Astrocyte (in vitro differentiated cells and primary cell): ENCODE measurements around the gene POLDIP3. TPM values are rescaled to one million over a fixed set of nuclear protein-coding genes. Genes with fewer than 3 reads are reported as not detected.

Experiments used
- DNase-seq: peaks from one replicate; pipeline ENCODE4 v3.0.0-alpha.2; 2010; ENCODE audit warnings: low read depth
- FAIRE-seq: peaks from 2 replicates; lab custom pipeline; 2011; peaks lifted over from hg19 to GRCh38; lab: Jason Lieb, UNC
- H2AFZ ChIP-seq: 2 replicates; pipeline ENCODE4 v1.6.0; 2012; ENCODE audit warnings: low read depth, low read length, inconsistent platforms
- H3K27ac ChIP-seq: 2 replicates; pipeline ENCODE4 v1.5.1; 2011; ENCODE audit warnings: low read depth, low read length, inconsistent platforms
- H3K27me3 ChIP-seq: 2 replicates; pipeline ENCODE4 v1.6.0; 2011; ENCODE audit warnings: low read length, inconsistent platforms; ENCODE audit not compliant: insufficient read depth
- H3K36me3 ChIP-seq: 2 replicates; pipeline ENCODE4 v1.5.1; 2011; ENCODE audit warnings: low read length, inconsistent platforms; ENCODE audit not compliant: insufficient read depth
- H3K4me1 ChIP-seq: 2 replicates; pipeline ENCODE4 v1.5.1; 2011; ENCODE audit warnings: low read length, inconsistent platforms; ENCODE audit not compliant: insufficient read depth
- H3K4me2 ChIP-seq: 2 replicates; pipeline ENCODE4 v1.6.0; 2012; ENCODE audit warnings: low read length, inconsistent platforms
- H3K4me3 ChIP-seq: 2 replicates; pipeline ENCODE4 v1.5.1; 2011; ENCODE audit warnings: low read depth, mild to moderate bottlenecking, low read length, inconsistent platforms; ENCODE audit not compliant: insufficient read depth
- H3K79me2 ChIP-seq: 2 replicates; pipeline ENCODE4 v1.6.0; 2012; ENCODE audit warnings: mild to moderate bottlenecking, low read length, inconsistent platforms; ENCODE audit not compliant: insufficient read depth
- H3K9ac ChIP-seq: 2 replicates; pipeline ENCODE4 v1.6.0; 2012; ENCODE audit warnings: mild to moderate bottlenecking, low read length, inconsistent platforms
- H3K9me3 ChIP-seq: 2 replicates; pipeline ENCODE4 v1.5.1; 2012; ENCODE audit warnings: low read depth, mild to moderate bottlenecking, low read length, inconsistent platforms; ENCODE audit not compliant: insufficient read depth
- H4K20me1 ChIP-seq: 2 replicates; pipeline ENCODE4 v1.6.0; 2012; ENCODE audit warnings: low read length, inconsistent platforms; ENCODE audit not compliant: insufficient read depth
- H3K27ac Mint-ChIP-seq: one replicate; pipeline ENCODE4 v1.8.0; 2021; ENCODE audit warnings: mild to moderate bottlenecking, mixed read lengths; ENCODE audit not compliant: unreplicated experiment
- H3K27me3 Mint-ChIP-seq: one replicate; pipeline ENCODE4 v1.8.0; 2021; ENCODE audit warnings: low read depth, mixed read lengths; ENCODE audit not compliant: unreplicated experiment
- H3K36me3 Mint-ChIP-seq: one replicate; pipeline ENCODE4 v1.8.0; 2021; ENCODE audit warnings: low read depth, mixed read lengths; ENCODE audit not compliant: unreplicated experiment
- H3K4me1 Mint-ChIP-seq: one replicate; pipeline ENCODE4 v1.8.0; 2021; ENCODE audit warnings: low read depth, mixed read lengths; ENCODE audit not compliant: unreplicated experiment
- H3K4me3 Mint-ChIP-seq: one replicate; pipeline ENCODE4 v1.8.0; 2021; ENCODE audit warnings: mild to moderate bottlenecking, moderate library complexity, mixed read lengths; ENCODE audit not compliant: unreplicated experiment
- H3K9me3 Mint-ChIP-seq: one replicate; pipeline ENCODE4 v1.8.0; 2021; ENCODE audit warnings: mild to moderate bottlenecking, mixed read lengths; ENCODE audit not compliant: unreplicated experiment
- EZH2 ChIP-seq: IDR thresholded peaks from 2 replicates; pipeline ENCODE4 v1.6.1; 2012; ENCODE audit warnings: mild to moderate bottlenecking, low read length, inconsistent platforms; ENCODE audit not compliant: insufficient read depth
- total RNA-seq: library from RNA; stranded (reverse); gene quantifications from 2 replicates; pipeline ENCODE4 v1.2.1, GENCODE V29; 2021
- TF ChIP-seq, protein P1 (sequence below): IDR thresholded peaks from 2 replicates; pipeline ENCODE4 v1.5.1; 2011; ENCODE audit warnings: low read depth, mild to moderate bottlenecking, inconsistent platforms, low read length, moderate library complexity; ENCODE audit not compliant: insufficient read depth

Gene POLDIP3
- total RNA-seq, 1 donor from 2014 or later: 57.1 TPM

DNA sequence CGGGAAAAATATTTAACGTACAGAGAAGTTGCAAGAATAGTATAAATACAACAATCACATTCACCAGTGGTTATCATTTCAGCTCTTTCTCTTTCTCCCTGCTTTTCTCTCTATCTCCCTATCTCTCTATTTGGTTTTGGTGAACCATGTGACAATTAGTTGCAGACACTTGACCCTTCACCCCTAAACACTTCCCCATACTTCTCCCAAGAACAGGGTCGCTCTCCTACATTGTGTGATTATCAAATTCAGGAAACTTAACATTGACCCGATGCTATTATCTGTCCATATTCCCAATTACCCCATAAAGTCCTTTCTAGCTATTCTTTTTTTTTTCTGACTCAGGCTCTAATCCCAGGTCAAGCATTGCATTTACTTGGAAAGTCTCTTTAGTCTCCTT lies 39.3 kb upstream of the POLDIP3 start:
- Mint-ChIP-seq H3K4me1 (no peaks in the 10 kb centered on the region), H3K4me3 (no peak overlapping the region), H3K9me3 (no peaks in the 10 kb centered on the region), H3K27ac (no peak overlapping the region), H3K27me3 (no peaks in the 10 kb centered on the region), H3K36me3 (no peaks in the 10 kb centered on the region)
- FAIRE-seq: no peak
- Histone ChIP-seq H3K4me1 (peaks cover 5% of the 10 kb centered on the region), H3K4me2 (no peak overlapping the region), H3K9me3 (no peaks in the 10 kb centered on the region), H3K36me3 (no peaks in the 10 kb centered on the region), H3K4me3 (no peak overlapping the region), H3K79me2 (peaks cover 5% of the 10 kb centered on the region), H3K27ac (no peak overlapping the region), H2AFZ (no peak overlapping the region), H3K9ac (no peak overlapping the region), H4K20me1 (no peaks in the 10 kb centered on the region), H3K27me3 (no peaks in the 10 kb centered on the region)
- no peak for TF ChIP-seq EZH2
- TF ChIP-seq, protein P1, sequence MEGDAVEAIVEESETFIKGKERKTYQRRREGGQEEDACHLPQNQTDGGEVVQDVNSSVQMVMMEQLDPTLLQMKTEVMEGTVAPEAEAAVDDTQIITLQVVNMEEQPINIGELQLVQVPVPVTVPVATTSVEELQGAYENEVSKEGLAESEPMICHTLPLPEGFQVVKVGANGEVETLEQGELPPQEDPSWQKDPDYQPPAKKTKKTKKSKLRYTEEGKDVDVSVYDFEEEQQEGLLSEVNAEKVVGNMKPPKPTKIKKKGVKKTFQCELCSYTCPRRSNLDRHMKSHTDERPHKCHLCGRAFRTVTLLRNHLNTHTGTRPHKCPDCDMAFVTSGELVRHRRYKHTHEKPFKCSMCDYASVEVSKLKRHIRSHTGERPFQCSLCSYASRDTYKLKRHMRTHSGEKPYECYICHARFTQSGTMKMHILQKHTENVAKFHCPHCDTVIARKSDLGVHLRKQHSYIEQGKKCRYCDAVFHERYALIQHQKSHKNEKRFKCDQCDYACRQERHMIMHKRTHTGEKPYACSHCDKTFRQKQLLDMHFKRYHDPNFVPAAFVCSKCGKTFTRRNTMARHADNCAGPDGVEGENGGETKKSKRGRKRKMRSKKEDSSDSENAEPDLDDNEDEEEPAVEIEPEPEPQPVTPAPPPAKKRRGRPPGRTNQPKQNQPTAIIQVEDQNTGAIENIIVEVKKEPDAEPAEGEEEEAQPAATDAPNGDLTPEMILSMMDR: no peak
- no peak for DNase-seq

DNA sequence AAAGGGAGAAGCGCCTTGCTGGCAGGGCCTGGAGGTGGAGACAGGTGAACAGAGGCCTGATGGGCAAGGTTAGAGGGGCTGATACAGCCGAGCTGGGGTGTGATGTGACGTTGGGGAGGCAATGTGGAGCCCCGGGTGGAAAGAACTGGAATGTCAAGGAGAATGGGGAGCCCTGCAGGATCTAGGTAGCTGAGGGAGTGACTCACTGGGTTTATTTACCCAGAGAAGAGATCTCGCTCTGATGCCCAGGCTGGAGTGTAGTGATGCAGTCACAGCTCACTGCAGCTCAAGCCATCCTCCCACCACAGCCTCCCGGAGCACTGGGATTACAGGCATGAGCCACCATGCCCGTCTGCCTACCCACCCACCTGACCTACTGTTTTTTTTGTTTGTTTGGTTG lies 36.5 kb upstream of the POLDIP3 start:
- TF ChIP-seq, protein P1: no peak
- no peak for TF ChIP-seq EZH2
- peak overlapping the region; percentile 73 for H3K4me3 Mint-ChIP-seq

DNA sequence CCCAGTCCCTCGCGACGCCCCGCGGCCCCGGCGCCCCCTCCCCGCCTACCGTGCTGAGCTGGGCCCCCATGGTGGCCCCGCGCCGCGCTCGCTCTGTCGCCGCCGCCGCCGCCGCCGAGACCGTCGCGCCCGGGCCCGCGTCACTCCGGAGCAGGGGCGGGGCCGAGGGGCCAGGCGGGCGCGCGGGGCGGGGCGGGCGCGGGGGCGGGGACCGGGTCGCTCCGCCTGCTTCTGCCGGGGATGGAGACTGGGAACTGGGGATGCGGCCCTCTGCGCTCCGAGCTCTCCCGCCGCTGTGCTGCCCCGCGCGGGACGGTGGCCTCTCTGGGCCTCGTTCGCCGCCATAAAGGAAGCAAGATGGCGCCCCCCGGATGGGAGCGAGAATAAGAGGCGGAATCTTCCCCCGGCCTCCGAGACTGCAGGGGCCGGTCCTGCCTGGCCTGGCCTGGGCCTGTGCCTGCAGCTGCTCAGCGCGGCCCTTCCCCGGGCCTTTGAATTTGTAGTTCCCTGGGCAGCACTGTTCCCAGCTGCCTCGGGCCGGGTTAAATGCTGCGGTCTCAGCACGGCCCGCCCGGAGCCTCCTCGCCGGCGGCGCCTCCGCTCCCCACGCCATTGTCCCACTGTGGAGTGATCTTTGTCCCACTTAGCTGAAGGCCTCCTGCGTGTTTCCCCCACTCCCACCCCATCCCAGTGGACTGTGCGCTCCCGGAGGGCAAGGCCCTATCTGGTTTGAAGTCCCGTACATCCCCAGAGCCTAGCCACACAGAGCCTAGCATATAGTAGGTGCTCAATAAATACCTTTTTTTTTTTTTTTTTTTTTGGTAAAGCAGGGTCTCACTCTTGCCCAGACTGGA lies 34.8 kb upstream of the POLDIP3 start, which contains the start of gene CYB5R3:
Gene CYB5R3 (minus strand): TSS at position 147 of the 854 bp plus-strand sequence. CDS start 77 bp downstream, at position 70.
- H3K27ac Mint-ChIP-seq: peak within 1 kb of the TSS; percentile 95
- TF ChIP-seq EZH2: no peak
- TF ChIP-seq, protein P1: no peak
- Histone ChIP-seq H3K4me3 (peak within 1 kb of the TSS; percentile 99), H3K27me3 (no peaks in the 10 kb centered on the region), H3K4me2 (peak within 1 kb of the TSS; percentile 100), H3K9ac (peak within 1 kb of the TSS; percentile 98), H3K4me1 (peaks cover 33% of the 10 kb centered on the region), H3K27ac (peak within 1 kb of the TSS; percentile 88), H4K20me1 (peaks cover 44% of the 10 kb centered on the region), H3K79me2 (peaks cover 50% of the 10 kb centered on the region), H3K9me3 (no peaks in the 10 kb centered on the region), H3K36me3 (no peaks in the 10 kb centered on the region), H2AFZ (peak within 1 kb of the TSS; percentile 87)
- no peaks in the 10 kb centered on the region for H3K27me3 Mint-ChIP-seq
- H3K36me3 Mint-ChIP-seq: no peaks in the 10 kb centered on the region
- peak within 1 kb of the TSS; percentile 95 for H3K4me3 Mint-ChIP-seq
- DNase-seq: peak; percentile 62
- no peaks in the 10 kb centered on the region for H3K9me3 Mint-ChIP-seq
- peaks cover 23% of the 10 kb centered on the region for H3K4me1 Mint-ChIP-seq
- FAIRE-seq: no peak

More for the DNA sequence above, 36.5 kb upstream of the POLDIP3 start:
- Histone ChIP-seq H3K79me2 (peaks cover 33% of the 10 kb centered on the region), H3K27ac (no peak overlapping the region), H4K20me1 (peaks cover 27% of the 10 kb centered on the region), H3K27me3 (no peaks in the 10 kb centered on the region), H3K4me3 (no peak overlapping the region), H3K9ac (no peak overlapping the region), H3K9me3 (no peaks in the 10 kb centered on the region), H3K4me1 (peaks cover 21% of the 10 kb centered on the region), H3K36me3 (no peaks in the 10 kb centered on the region), H3K4me2 (no peak overlapping the region), H2AFZ (no peak overlapping the region)
- FAIRE-seq (no peak), DNase-seq (peak; percentile 34)
- no peaks in the 10 kb centered on the region for H3K27me3 Mint-ChIP-seq
- H3K4me1 Mint-ChIP-seq: peaks cover 7% of the 10 kb centered on the region
- no peak overlapping the region for H3K27ac Mint-ChIP-seq
- H3K36me3 Mint-ChIP-seq: no peaks in the 10 kb centered on the region
- H3K9me3 Mint-ChIP-seq: no peaks in the 10 kb centered on the region
